GM19452 (cell line): ENCODE results near the gene RPL15.
"Not testable (repeated sequence)": the region's sequence is repeated elsewhere in the genome, so short reads cannot be mapped to it uniquely, and the experiment has no call there.

Source experiments
- ATAC-seq: cut with Tn5 transposase; IDR thresholded peaks from one replicate; pipeline ENCODE4 v1.9.1; 2021; ENCODE audit not compliant: unreplicated experiment

The RPL15 gene

DNA sequence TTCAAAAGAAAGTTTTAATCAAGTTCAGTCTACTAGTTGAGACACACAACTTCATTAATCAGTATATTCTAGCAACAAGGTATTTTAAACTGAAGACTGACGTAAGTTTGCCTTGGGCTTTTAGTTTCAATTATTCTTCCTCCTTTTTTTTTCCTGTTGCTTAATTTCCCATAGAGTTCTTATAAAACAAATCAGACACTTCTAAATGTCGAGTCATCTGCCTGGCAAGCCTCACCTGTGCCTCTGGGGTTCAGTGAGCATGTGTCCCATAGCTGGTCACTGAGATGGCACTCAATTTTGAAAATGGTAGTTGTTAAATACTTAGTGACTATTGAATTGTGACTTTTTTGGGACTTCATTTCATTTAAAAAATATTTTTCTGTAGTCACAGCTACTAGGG, 27.5 kb upstream of the RPL15 start:
- ATAC-seq, result no peak

DNA sequence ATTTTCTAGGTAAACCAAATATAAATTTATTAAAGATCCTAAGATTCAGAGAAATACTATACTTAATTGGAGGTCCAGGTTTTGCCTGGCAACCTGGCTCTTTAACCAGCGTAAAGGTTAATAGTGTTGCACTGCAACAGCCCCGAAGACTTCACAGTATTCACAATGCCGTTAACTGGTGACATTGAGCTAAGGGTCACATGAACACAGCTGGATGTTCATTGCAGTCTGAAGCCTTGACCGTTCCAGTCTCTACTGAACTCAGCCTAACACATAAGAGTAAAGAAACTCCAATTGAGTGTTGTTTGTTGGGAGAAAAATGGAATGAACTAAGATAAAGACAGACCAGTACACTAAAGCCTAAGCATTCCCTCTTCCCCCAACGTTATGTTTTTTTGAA, 27.0 kb upstream of the RPL15 start:
- no peak for ATAC-seq

DNA sequence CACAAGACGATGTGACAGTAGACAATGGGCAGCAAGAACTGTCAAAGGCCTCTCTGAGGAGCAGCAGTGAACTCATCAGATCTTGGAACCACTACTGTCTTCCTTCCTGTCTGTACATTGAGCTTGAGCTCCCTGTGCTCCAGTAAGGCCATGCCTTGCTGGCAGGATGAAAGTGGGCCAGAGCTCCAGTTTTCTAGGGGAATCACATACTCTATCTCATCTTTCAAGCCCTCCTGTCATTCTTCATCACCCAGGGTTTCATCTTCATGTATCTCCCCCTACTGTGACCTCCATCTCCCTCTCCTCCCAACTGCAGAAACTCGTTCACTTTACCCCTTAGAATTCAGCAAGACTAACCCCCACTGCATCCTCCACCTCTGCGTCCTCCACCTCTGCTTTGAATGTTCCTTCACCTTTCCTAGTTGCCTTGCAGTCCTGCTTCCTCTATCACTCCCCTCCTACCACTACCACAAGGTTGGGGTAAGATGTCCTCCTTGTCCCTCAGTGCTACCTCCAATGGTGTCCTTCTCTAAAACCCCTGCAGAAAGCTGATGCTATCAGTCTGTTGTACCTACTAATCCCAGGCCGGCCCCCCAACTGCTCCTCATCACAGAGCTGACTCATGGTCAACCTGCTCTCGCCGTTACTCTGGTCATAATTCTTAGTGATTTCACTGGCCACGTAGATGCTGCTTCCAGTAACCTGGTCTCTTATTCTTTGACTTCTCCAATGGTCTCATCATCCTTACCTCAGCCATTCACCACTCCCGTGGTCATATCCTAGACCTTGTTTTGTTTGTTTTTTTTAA, 22.5 kb upstream of the RPL15 start:
- no peak for ATAC-seq

DNA sequence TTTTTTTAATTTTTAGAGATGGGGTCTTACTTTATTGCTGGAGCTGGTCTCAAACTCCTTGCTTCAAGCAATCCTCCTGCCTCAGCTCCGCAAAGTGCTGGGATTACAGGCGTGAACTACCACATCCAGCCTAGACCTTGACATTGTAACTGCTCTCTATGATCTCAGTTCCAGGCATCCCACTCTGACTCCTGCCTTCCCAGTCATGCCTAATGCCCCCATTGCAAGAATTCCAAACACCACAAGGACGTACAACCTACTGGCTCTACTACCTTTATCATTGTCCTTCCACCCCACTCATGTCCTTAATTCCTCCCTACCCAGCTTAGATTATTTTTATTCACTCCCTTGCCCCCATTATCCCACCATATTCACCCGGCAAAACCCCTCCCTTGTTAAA, 21.8 kb upstream of the RPL15 start:
- no peak for ATAC-seq

DNA sequence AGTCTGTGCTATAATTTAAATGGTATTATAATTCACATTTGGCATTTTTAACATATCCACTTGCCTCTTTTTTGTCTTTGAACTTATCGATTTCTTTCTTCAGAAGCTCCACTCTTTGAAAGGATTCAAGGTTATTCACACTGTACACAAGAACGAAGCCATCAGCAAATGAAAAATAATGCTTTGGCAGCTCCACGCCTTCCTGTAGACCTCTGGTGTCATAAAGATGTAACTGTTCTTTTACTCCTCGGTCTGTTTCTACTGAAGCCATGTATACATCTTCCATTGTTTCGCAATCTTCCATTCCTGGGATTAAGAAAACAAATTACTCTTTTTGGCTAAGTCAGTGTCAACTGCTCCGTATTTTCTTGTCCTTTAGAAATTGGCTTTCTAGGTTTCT, 16.2 kb upstream of the RPL15 start:
- ATAC-seq, result no peak

DNA sequence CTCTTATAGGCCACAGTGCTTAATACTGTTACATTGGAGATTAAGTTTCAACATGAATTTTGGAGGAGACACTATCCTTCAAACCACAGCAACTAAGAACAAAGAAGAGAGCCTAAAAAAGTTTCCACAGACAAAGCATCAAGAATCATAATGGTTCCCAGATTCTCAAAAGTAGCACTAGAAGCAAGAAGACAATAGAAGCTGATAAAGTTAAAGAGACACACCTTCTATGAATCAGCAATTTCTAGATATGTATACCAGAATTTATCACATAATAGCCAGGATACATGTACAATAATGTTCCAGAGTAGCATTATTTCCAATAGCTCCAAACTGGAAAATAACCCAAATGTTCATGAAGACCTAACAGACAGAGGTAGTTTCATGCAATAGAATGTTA, 12.4 kb upstream of the RPL15 start:
- ATAC-seq, result no peak

DNA sequence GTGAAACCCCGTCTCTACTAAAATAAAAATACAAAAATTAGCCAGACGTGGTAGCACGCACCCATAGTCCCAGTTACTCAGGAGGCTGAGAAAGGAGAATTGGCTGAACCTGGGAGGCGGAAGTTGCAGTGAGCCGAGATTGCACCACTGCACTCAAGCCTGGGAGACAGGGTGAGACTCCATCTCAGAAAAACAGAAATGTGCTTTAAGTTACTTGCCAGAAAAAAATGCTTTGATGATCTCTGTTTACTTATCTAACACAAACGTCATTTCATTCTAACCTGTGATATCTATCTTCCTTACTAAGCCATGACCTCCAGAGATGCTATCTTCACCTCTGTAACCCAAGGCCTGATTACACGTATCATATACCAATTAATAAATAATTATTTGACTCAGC, 7.6 kb upstream of the RPL15 start:
- no peak for ATAC-seq

DNA sequence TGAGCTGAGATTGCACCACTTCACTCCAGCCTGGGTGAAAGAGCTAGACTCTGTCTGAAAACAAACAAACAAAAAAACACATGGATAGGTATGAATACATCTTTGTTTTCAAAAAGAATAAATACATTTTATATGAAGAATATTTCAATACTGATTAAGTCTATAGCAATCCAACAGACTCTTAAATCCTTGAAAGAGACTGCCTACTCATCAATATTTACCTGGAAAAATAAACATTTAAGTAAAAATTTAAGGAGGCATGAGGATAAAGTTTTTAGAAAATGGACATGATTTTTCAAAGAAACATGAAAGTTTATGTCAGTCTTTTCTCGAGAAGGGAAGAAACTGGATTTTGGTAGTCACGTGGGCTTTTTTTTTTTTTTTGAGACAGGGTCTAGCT, 5.5 kb upstream of the RPL15 start:
- ATAC-seq, result no peak

DNA sequence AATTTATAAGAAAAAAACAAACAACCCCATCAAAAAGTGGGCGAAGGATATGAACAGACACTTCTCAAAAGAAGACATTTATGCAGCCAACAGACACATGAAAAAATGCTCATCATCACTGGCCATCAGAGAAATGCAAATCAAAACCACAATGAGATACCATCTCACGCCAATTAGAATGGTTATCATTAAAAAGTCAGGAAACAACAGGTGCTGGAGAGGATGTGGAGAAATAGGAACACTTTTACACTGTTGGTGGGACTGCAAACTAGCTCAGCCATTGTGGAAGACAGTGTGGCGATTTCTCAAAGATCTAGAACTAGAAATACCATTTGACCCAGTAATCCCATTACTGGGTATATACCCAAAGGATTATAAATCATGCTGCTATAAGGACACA, 4.6 kb upstream of the RPL15 start:
- ATAC-seq, result not testable (repeated sequence)

DNA sequence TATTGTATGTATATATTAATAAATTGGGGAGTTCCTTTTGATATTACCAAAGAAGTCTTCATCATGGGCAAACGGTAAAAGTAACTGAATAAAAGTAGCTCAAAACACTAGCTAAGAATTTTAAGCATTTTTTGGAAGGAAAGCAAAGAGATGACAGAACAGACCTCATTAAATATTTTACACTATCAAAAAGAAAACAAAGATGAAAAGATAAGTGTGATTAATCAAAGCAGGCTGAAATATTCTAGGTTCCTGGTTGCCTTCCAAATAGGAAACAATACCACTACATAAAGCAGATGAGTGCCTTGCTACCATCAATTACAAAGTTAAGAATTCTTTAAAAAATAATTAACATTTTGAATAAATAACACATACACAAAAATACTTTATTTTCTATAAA, 3.8 kb upstream of the RPL15 start:
- ATAC-seq, result no peak

DNA sequence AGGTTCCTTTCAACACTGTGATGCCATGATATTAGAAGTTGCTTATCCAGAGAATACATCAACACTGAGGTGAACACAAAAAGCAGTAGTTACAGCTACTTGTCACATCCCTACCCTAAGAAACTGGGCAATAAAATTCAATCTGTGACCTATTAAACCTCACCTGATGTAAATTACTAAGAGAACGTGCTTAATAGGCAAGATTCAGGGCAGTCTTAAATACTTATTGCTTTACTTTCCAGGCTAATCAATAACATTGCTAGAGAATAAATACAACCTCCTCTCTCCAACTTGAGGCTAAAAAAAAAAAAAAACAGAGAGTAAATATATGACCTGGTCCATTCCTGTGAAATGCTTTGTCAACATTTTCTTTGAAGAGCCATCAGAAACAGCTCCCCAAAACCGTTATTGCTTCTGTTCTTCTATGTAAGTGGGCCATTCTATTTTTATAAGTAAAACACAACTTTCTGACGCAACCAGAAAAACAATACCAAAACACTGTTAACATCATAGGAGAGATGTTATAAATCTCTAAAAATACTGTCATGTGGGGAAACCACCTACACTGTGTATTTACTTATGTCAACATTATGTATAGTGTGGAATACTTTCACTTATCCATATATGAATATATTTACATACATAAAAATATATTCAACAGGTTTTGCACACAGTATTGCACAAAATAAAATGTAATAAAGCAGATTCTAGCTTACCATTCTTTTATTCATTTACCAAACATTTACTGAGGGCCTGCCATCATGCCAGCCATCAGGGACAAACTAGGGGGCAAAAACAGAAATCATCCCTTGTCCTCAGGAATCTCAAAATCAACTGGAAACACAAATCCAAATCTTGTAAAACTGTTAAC, 2.8 kb upstream of the RPL15 start:
- ATAC-seq, result no peak

DNA sequence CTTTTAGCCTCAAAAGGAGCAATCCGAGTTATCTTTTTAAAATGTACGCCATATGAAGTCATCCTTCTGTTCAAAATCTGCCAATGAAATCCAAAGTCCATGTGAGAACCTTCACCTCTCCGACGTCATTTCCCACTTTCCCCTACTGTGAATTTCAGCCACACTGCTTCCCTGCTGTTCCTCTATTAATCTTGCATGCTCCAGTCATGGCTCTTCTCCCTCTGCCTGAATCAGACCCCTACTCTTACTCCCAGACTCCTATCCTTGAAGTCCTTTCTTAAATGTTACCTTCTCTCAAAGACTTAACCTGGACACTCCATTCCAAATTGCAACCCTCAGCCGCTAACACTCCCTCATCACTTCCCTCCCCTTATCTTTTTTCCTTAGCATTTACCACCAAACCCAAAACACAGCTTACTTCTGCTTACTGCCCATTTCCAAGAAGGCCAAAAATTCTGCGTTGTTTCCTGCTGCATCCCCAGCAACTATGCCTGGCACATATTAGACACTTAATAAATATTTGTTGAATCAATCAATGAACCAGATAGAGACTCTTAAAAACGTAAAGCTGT, 1.3 kb upstream of the RPL15 start:
- ATAC-seq, result no peak

DNA sequence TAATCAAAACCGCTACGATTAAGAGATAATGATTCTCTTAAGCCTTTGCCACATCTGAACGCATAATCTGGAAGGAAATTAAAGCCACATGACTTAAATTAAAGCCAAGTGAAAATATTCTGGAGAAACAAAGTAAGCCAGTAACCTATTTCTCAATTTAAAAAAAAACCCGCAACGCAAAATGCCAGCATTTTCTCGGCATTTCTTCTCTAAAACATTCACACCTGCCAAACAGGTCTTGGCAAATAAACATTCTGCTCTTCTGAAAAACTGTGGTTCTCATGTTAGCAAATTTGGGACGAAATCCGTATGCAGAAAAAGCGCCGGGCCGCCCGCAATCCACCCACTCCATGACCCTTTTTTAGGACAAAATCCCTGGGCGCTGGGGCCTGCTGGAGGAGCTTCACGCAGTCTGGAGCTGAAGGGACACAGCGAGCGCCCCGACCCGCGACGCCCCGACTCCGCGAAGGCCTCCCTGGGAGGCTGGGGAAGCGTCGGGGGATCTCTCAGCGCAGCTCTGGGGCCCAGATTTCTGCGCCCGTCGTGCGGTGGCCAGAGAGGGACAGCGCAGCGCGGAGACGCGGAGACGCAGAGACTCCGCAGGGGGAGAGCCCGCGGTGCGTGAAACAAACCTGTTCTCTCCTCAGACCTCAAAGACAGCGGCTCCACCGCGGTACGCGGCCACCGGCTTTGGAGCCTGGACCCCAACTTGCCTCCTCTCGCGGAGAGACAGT, 613 bp upstream of the RPL15 start:
- ATAC-seq, result peak; percentile 56

DNA sequence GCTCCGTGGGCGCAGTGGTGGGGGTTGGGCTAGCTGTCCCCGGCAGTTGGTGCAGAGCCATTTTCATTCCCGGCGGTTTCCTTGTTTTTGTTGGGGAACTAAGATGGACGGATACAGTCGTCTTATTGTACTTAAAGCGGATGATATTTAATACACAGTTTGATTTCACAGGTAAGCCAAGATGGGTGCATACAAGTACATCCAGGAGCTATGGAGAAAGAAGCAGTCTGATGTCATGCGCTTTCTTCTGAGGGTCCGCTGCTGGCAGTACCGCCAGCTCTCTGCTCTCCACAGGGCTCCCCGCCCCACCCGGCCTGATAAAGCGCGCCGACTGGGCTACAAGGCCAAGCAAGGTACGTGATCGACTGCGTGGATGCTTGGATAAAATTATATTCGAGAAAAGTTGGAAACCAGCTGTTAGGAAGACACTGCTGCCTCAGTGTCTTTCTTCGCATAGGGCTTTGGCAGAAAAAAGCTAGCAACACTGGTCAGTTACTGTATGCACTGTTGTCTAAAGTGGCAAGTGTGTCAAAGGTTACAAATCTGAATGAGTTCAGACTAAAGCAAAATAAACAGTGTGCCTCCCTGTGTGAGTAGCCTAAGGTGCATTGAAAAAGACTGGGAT, 859 bp downstream of the RPL15 start:
- not testable (repeated sequence) for ATAC-seq

DNA sequence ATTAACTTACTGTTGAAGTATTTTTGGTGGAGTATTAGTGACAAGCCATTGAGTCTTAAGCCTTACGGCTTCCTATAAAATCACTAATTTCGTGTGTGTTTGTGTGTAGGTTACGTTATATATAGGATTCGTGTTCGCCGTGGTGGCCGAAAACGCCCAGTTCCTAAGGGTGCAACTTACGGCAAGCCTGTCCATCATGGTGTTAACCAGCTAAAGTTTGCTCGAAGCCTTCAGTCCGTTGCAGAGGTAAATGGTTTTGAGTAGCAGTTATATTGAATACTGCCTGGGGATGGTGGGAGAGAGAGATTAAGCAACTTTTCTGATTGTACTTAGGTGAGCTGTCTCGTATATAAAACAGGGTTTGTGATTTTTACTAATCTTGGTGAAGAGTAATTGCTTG, 1.4 kb downstream of the RPL15 start:
- not testable (repeated sequence) for ATAC-seq

DNA sequence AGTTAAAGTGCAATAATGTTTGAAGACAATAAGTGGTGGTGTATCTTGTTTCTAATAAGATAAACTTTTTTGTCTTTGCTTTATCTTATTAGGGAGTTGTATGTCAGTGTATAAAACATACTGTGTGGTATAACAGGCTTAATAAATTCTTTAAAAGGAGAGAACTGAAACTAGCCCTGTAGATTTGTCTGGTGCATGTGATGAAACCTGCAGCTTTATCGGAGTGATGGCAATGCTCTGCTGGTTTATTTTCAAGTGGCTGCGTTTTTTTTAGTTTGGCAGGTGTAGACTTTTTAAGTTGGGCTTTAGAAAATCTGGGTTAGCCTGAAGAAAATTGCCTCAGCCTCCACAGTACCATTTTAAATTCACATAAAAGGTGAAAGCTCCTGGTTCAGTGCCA, 2.7 kb downstream of the RPL15 start:
- ATAC-seq, result no peak

DNA sequence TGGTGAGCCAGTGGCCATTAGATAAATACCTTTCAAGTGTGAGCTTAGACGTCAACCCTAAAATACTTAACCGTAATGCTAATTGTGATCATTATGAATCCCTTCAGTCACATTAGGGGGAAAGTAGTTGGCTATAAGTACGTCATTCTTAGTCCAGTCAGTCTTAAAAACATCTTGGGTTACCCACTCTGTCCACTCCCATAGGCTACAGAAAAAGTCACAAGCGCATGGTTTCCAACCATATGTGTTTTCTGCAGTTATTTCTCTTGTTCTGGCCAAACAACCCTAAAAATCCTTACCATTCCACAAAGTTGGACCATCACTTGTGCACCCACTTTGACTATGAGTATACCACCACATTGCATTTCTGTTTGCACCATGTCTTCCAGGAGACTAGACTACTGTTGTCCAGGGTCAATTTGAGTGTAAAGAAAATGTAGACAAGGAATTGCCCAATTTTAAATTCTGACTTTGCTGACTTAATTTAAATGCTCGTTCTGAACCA, 3.3 kb downstream of the RPL15 start:
- ATAC-seq, result no peak

DNA sequence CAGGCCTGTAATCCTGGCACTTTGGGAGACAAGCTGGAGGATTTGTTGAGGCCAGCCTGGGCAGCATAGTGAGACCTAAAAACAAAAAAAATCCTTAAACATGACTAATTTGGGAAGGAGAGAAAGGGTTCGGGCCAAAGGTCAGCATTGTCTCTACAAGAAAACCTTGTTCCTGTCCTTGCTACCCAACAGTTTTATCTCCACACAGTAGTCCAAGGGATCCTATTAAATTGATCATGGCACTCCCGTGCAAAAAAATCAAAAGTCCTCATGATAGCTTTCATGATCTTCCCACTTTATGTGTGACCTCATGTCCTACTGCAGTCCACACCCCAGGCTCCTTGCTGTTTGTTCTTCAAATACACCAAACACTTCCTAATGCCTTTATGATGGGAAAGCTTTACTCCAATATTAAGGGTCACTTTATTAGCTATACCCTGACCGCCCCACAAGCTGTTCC, 4.2 kb downstream of the RPL15 start:
- ATAC-seq, result no peak

DNA sequence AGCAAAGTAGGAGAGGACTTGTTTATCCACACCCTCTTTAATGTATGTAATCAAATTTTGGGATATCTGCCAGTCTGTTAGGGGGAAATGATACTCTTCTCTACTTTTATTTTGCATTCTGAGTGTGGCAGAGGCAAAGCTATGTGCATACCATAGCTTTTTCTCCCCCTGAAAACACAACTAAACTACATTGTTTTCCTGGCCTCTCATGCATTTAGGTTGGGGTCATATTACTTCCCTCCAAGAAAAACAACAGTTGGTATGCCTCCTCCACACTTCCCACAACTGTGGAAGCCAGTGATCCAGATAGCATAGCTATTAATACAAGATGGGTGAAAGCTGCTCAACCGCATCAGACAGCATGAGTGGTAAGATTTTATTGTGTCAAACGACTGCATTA, 6.9 kb downstream of the RPL15 start:
- ATAC-seq, result no peak

DNA sequence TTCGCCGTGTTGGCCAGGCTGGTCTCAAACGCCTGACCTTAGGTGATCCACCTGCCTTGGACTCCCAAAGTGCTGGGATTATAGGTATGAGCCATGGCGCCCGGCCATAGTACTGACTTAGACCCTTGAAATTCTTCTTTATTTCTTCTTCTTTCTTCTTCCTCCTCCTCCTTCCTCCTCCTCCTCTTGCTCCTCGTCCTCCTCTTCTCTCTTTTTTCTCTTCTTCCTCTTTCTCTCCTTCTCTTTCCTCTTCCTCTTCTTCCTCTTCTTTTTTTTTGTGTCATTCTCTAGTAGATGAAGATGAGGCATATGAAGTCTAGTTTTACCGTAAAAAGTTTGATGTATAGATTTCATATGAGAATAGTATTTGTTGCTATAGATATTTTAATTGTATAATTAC, 9.3 kb downstream of the RPL15 start:
- no peak for ATAC-seq

DNA sequence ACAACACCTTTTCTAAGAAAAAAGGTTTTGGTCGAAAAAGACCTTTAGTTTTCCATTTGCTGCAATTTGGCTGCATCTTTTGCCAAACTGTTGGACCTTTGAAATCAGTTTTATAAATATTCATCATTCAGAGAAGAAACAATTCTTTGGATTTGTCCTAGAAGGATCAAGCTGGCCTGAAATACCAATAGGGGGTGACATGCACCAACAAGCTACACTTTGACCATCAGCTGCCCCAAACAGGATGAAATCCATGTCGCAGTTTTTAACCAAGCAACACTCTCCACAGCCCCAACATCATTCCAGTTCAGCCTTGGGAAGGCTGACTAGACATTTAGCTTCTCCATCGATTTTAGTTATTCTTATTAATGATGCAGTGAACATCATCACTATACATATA, 9.8 kb downstream of the RPL15 start:
- ATAC-seq, result no peak
